KBM-7 (cell line): ENCODE results near the gene CLMN.
"Not testable (repeated sequence)": the region's sequence is repeated elsewhere in the genome, so short reads cannot be mapped to it uniquely, and the experiment has no call there.

ENCODE experiments used
- DNase-seq: peaks from one replicate; pipeline ENCODE4 v3.0.0-alpha.2; 2015
- in situ Hi-C: fragments of 300-500 bp; cut with MboI; formaldehyde crosslinking; loops from 2 replicates; pipeline ENCODE4 v1.14.3; 2020; ENCODE audit warnings: low sequenced_read_pairs, low pct_unique_long_range_greater_than_20kb, mixed read lengths

The CLMN gene

DNA sequence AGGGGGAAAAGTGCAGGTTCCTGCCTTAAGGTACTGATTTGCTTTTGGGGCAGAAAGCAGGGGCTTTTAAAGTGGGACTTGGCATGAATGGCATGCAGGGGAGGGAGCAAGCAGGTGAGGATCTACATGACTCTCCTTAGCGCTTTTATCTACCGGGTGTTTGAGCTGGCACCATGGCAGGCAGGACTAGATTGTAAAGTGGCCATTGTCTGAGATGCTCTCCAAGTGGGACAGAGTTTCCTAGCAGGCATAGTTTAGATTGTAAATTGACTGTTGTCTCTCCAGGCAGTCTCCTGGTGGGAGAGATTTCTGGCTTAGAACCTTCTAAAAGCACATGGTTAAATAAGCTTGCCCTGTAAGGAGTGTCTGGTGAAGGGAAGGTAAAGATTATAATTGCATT is 157.1 kb downstream of the CLMN start:
- in situ Hi-C loops, result no loop called here

DNA sequence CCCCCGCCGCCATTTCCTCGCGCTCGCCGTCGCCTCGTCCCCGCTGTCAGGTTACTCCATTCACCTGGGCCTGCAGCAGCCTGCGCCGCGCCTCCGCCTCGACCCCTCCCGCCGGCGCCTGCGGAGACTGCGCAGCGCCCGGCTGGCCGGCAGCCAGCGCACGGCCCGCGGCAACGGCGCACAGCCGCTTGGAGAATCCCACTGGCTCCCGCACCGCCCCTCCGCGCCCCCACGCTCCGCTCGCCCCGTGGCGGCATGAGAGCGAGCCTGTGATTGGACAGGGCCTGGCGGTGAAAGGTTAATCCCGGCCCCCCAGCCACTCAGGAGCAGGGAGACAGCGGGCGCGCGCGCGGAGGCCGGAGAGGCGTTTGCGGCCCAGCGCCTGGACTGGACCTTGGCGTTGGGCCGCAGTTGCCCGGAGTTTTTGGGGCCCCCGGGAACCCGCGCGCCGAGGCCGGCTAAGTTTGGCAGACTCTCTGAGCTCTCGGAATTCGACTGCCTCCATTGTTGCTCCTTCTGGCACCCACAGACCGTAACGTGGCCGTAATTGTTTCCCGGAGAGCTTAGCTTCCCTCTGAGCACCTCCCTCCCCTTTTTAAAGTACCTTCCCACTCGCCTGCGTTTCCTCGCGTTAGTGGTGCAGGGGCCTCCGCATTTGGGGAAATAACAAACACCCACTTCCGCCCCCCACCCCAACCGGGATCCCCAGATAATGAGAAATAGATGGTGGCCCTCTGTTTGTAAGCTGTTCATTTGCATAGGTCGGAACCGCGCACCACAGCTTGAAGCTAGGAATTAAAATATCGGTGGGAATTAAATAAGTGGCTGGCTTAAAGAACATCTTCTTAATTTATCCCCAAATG is 162.2 kb downstream of the CLMN start, which contains the start of gene DICER1:
DICER1 (minus strand) TSS at position 203 of the 863 bp plus-strand sequence. CDS start 24,071 bp downstream, outside the sequence.
- in situ Hi-C loops, result no loop called here
- DNase-seq, result peak; percentile 94

More for the DNA sequence above, 157.1 kb downstream of the CLMN start:
- no peak for DNase-seq

DNA sequence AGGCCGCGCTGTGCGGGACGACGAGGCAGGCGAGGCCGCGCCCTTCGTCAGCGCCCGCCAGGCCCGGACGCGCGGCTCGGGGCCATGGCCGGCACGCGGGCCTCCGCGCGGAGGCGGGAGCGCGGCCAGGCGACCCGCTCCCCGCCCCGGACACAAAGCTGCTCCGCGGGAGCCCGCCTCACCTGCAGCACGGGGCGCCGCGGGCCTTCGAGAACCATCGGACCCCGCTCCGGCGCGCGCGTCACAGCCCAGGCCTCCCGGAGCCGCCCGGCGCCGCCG is 162.7 kb downstream of the CLMN start:
- in situ Hi-C loops, result no loop called here

DNA sequence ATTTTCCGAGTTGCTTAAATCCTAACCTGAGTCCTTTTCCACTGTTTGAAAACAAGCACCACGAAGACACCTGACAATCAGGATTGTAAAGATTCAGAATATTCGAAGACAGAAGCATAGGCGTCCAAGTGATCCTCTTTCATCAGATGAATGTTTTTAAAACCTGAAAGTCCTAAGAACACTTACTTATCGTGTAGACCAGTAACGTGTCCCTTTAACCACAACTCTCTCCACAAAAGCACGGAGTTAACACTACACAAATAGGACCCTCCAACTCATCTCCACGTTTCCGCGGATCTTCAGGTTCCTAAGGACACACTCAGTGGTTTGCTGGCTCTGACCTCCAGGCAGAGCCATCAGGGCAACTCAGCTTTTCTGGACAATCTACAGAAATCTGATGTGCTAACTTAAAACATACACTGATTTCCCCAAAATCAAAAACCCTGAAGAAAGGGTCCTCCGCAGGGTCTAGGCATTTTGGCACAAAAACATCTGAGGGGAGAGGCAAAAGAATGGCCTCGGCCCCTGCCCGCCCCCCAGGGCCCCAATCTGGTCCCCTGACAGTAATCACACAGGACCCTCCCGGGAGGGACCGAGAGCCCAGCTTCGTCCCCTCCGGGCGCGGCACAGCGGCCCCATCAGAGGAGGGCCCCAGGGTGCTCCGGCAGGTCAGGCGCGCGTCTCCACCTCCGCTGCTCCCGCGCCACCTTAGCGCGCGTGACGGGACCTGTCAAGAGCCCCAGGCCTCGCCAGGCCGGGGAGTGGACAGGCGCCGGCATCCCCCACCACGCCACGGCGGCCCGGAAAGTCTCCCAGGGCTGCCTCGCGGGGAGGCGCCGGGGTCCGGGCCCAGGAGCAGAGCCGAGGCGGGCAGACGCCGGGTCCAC is 163.3 kb downstream of the CLMN start:
- in situ Hi-C loops, result no loop called here
- DNase-seq, result peak; percentile 33

More for the DNA sequence above, 162.7 kb downstream of the CLMN start:
- no peak for DNase-seq

DNA sequence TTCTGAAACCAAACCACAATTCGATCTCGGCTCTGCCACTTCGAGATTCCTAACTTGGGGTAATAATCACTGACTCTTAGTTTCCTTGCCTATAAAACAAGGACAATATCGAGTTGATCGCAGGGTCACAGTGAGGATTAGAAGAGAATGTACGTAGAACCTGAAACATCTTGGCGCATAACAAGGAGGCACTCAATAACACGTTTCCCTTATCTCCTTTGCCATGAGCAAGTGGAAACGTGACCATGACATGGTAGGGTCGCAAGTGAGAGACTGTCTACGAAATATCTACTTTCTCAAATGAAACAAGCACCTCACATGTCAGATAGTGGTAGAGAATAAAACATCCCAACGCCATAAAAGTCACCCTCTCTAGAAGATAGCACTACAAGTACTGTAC is 164.7 kb downstream of the CLMN start:
- in situ Hi-C loops, result no loop called here
- DNase-seq, result no peak

DNA sequence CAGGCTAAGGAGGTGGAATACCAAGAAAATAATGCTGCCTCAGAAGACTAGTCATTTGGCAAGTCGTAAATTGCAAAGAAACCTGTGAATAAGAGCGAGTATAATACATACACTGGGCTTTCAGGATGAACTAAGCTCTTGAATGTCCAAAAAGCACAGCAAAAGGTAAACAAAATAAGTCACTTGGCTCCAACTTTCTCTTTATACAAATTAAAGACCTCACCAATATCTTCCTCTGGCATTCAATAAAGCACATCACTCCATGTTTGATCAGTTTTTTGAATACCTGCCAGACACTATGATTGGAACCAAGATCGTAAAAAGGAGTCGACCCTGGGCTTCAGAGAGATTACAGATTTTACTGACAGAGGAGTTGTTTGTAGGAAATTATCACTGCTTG is 165.8 kb downstream of the CLMN start:
- in situ Hi-C loops, result no loop called here
- DNase-seq, result no peak

DNA sequence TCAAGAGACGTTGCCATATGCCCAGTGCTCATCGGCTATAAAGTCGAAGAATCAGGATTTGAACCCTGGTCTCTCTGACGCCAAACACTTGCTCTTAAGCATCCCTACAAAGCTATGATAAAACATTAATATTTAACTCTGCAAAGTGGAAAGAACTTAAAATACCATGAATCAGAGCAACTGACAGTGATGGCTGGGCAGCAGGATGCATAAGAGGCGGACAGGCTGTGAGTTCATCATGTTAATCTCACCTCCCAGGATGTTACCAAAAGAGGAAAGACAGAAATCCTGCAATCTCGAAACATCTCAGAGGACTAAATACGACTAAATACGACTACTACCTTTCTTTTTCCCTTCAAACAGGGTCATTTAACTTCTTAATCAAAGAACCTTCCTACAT is 168.1 kb downstream of the CLMN start:
- in situ Hi-C loops, result no loop called here

DNA sequence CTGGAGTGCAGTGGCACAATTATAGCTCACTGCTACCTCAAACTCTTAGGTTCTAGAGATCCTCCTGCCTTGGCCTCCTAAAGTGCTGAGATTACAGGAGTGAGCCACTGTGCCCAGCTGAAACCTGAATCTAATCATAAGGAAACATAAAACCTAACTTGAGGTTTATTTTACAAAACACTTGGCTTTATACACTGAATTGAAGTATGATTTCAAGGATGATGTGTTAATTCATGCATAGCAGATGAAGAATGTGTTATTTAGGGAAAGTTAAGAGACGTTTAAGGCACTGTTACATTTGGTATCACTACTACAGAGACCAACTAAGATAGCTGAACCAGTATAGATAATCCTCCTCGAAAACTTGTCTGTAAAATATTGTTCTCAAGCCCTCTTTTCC is 168.8 kb downstream of the CLMN start:
- no peak for DNase-seq
- in situ Hi-C loops, result no loop called here

More for the DNA sequence above, 168.1 kb downstream of the CLMN start:
- no peak for DNase-seq

DNA sequence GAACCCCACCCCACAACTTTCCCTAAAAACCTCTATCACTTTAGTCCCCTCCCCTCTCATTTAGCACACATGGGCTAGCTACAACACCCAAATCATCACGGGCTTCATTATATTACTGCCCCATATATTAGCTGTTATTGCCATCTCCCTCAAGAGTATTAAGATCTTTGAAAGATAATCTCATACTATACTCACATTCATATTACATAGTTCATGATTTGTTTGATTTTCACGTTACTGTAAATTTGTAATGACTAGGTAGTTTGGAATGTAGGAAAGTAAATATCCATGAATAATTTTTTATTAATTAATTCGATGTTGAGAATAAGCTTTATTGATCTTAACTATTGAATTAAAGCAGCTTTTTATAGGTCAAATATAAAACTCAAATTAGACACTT is 170.3 kb downstream of the CLMN start:
- no peak for DNase-seq
- in situ Hi-C loops, result no loop called here

DNA sequence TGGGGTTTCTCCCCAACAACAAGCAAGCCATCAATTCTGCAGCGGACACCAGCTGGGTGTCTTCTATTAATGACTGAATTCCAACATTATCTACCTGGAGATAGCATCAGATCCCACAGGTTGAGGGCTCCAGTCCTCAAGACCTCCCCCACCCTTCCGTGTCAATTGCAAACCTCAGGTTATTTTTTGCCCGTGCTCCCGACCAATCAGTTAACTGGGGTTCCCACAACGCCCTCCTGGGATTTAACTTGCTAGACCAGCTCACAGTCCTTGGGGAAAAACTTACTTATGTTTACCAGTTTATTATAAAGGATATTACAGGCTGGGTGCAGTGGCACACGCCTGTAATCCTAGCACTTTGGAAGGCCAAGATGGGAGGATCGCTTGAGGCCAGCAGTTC is 172.1 kb downstream of the CLMN start:
- in situ Hi-C loops, result no loop called here
- DNase-seq, result no peak

DNA sequence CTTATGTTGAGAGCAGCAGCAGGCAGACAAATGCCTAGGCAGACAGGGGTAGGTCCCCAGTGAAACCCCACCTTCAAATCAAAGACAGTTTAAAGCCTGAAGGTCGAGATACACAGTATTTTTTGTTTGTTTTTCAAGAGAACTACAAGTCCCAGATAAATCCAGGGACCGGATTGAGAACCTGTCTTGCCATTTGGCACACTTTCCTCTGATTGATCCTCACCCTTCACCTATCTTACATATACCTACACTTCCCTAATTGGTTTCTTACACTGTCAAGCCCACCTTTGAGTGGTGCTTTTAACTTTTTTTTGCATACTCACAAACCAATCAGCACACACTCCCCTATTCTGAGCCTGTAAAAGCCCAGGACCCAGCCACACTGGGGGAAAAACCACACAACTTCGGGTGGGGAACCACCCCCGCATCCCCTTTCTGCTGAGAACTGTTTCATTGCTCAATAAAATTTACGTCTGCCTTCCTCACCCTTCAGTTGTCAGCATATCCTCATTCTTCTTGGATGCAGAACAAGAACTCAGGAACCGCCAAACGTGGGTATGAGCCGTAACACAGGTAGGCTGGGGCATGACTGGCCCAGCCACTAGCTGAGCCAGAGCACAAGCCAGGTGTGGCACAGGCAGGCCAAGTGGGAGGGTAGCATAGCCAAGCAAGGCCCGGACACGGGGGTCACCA is 173.5 kb downstream of the CLMN start:
- peak; percentile 66 for DNase-seq
- in situ Hi-C loops, result no loop called here

DNA sequence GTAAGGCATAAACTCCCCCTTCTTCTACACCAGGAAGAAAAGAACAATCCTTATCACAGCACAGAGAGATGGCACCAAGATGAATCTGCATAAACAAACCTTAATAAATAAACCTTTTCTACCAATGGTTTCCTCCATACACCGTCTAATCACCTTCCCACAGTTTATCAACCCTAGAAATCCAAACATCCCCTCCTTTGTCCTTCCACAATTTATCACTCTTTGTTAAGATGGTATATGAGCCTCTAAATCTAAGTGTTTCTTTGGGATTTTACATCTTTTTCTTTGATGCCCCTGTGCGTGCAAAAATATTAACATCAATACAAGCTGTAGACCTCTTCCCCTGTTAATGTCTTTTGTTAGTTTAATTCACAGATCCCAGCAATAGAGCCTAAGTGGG is 174.9 kb downstream of the CLMN start:
- no peak for DNase-seq
- in situ Hi-C loops, result no loop called here

DNA sequence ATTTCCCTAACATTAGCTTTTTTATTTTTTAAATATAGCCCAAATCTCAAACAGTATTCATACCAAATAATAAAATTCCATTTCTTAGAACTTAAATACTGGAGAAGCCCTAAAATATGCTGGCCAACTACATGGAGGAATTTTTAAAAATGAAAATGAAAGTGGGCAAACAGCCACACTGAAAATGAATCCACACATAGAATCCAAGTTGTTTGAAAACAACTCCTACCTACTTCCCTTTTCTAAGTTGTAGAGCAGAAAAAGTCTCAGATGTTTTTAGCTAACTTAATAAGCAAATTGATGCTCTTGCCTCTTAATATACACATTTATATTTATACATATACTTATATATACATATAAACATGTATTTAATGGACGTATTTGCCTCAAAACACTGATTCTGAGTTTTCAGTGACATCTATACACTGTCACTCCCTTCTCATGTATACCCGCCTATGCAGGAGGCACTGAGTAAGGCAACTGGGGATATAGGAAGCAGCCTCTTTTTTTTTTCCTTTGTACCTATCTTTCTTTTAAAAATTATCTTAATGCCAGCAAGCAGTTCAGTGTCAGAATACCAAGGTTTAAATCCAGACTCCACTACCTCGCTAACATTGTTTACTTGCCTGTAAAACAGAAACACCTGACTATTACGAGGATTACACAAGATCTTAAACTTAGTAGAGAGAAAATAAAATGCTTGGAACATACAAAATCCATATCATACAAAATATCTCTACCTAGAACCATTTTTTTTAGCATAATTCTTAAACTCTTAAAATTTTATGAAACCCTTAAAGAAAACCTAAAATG is 175.7 kb downstream of the CLMN start:
- in situ Hi-C loops, result no loop called here
- peak; percentile 52 for DNase-seq

DNA sequence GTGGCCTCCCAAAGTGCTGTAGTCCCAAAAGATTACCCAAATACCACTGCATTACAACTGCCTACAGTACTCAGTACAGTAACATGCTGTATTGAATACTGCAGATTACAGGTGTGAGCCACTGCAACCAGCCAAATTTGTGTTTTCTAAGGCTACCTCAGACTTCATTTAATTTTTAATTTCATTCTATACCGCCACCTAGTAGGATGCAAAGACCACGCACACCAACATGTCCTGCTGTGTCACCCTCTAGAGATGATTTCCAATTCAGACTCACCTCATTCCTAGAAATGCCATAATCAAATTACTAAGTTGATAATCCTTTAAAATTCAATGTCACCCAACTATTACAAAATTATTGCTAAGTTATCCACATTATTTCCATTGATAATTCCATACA is 177.5 kb downstream of the CLMN start:
- no peak for DNase-seq
- in situ Hi-C loops, result no loop called here

DNA sequence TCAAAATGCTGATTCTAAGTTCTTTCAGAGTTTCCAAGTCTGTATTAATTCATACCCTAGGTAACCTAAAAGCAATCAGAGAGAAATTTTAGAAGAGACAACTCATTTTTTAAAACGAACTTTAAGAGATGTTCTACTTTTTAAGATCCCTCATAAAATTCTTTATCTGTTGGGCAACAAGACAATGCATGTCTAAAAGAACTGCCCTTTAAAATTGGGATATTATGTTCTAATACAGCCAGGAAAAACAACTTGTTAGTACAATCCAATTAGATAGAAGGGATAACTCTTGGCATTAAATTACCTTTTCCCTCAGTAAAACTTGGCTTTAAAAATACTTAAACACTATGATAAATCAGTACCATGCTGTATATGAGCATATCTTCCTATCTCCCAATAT is 178.0 kb downstream of the CLMN start:
- DNase-seq, result no peak
- in situ Hi-C loops, result no loop called here

DNA sequence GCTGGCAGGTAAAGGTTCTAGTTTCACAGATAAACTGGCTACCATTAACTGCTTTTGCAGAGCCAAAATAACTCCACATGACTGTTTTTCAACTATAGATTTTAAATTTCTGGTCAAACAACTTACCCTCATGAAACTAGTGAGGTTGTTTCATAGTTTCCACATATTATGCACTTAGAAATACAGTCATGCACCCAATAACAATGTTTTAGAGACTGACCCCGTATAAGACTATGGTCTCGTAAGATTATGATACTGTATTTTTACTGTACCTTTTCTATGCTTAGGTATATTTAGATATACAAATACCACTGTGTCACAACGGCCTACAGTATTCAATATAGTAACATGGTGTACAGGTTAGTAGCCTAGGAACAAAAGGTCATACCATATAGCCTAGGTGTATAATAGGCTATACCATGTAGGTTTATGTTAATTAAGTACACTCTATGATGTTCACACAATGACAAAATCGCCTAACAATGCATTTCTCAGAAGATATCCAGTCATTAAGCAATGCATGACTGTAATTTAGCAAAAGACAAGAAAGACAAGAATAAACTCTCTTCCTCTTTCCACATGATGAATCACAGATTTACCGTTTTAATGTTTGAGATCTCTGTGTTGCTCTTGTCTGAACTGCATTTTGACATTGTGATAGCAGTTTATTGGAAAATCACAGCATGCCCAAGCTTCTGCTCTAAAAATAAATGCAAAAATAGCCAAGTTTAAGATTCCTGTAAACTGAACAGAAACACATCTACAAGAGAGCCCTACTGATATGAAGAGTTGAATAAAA is 179.4 kb downstream of the CLMN start:
- peak; percentile 23 for DNase-seq
- in situ Hi-C loops, result no loop called here

DNA sequence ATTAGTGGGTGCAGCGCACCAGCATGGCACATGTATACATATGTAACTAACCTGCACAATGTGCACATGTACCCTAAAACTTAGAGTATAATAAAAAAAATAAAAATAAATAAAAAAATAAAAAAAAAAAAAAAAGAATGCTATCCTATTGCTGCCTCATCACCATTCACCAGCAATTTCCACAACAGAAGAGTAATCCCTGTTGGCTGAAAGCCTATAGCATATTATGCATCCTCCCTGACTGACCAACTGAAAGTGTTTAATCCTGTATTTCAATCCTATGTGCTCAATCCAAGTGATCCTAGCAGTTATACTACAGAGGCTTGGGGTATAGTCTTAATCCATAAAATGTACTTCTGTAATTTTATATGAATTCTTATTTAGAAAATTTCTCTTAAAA is 180.8 kb downstream of the CLMN start:
- DNase-seq, result no peak
- in situ Hi-C loops, result no loop called here

DNA sequence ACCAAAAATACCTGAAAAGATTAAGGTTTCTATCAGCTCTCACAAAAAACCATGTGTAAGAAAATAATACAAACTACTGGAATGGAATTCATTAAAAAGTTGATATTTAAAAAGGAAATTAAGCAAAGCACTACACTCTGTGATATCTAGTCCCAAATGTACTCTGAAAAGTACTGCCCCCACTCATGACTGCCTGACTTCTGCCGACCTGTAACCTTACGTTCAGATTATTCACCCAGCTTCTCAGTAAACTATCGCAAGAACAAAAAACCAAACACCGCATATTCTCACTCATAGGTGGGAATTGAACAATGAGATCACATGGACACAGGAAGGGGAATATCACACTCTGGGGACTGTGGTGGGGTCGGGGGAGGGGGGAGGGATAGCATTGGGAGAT is 181.3 kb downstream of the CLMN start:
- DNase-seq, in situ Hi-C loops: not testable (repeated sequence)
